Gastrocnemius medialis (tissue), 4 donors: ENCODE results near the gene ACTL6B.

Source experiments
- POLR2A ChIP-seq, 2 donors: fragments of 450-650 bp; IDR thresholded peaks; one replicate each; pipeline ENCODE4 v1.6.1; 2017; ENCODE audit warnings: antibody characterized with exemption in 2 of 2, mild to moderate bottlenecking in 2 of 2, moderate library complexity in 2 of 2
- TF ChIP-seq, protein P1 (sequence below), 5 experiments: fragments of 450-650 bp in 3 of 5; fragments of 200-600 bp in 2 of 5; sonication (generic) in 2 of 5; IDR thresholded peaks in 4 of 5; conservative IDR thresholded peaks in 1 of 5; 1 replicate in 4 of 5; 2 replicates in 1 of 5; pipeline ENCODE4 v1.5.1; 2016 to 2019; ENCODE audit warnings: antibody characterized with exemption in 5 of 5, mild to moderate bottlenecking in 3 of 5, moderate library complexity in 3 of 5

DNA sequence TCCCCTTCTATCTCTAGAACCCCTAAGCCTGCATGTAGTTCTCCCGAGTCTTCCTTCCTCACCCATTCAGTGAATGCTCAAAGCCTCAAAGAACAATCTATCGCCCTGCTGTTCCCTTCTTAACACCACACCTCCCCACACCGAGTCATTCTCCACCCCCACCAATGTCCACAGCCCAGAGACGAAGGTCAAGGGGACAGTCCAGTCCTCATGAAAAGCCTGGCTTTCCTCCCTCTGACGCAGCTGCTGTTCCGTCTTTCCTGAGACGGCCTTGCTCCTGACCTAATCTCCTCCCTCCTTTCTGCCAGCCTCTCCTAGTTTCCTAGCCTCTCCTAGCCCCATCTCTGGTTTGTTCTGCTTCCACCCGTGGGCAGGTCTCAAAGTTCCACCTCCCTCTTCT, 34.7 kb downstream of the ACTL6B start:
- TF ChIP-seq, protein P1, sequence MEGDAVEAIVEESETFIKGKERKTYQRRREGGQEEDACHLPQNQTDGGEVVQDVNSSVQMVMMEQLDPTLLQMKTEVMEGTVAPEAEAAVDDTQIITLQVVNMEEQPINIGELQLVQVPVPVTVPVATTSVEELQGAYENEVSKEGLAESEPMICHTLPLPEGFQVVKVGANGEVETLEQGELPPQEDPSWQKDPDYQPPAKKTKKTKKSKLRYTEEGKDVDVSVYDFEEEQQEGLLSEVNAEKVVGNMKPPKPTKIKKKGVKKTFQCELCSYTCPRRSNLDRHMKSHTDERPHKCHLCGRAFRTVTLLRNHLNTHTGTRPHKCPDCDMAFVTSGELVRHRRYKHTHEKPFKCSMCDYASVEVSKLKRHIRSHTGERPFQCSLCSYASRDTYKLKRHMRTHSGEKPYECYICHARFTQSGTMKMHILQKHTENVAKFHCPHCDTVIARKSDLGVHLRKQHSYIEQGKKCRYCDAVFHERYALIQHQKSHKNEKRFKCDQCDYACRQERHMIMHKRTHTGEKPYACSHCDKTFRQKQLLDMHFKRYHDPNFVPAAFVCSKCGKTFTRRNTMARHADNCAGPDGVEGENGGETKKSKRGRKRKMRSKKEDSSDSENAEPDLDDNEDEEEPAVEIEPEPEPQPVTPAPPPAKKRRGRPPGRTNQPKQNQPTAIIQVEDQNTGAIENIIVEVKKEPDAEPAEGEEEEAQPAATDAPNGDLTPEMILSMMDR (IDR thresholded peaks at IDR 0.05 in 4 of 5, conservative IDR thresholded peaks at IDR 0.05 in 1 of 5): no peak
- no peak for TF ChIP-seq POLR2A (IDR thresholded peaks at IDR 0.05)
